Endometrium (tissue), 2 donors: Measurements from ENCODE around the gene APMAP.

Source experiments
- FAIRE-seq: peaks from 2 replicates; lab custom pipeline; 2012; peaks lifted over from hg19 to GRCh38; lab: Jason Lieb, UNC
- donor health status: control.
- donor health status: control.

The APMAP gene

GRCh38 chr20:24987244-24987643 is 5.3 kb downstream of the APMAP start:
- FAIRE-seq, result no peak

GRCh38 chr20:24986436-24987015 is 6.0 kb downstream of the APMAP start:
- FAIRE-seq, result no peak

- FAIRE-seq, result no peak
Observed at GRCh38 chr20:24985802-24986201, 6.7 kb downstream of the APMAP start.

GRCh38 chr20:24984961-24985640 is 7.5 kb downstream of the APMAP start:
- FAIRE-seq, result no peak

GRCh38 chr20:24983896-24984295 is 8.7 kb downstream of the APMAP start:
- FAIRE-seq, result no peak

GRCh38 chr20:24981790-24982189 is 10.8 kb downstream of the APMAP start:
- no peak for FAIRE-seq

GRCh38 chr20:24981282-24981681 is 11.3 kb downstream of the APMAP start:
- no peak for FAIRE-seq

- FAIRE-seq, result no peak
Observed at GRCh38 chr20:24980291-24981053, 12.1 kb downstream of the APMAP start.

GRCh38 chr20:24979036-24979960 is 13.3 kb downstream of the APMAP start:
- FAIRE-seq, result no peak

- no peak for FAIRE-seq
Observed at GRCh38 chr20:24978513-24978912, 14.0 kb downstream of the APMAP start.

GRCh38 chr20:24977797-24978196 is 14.8 kb downstream of the APMAP start:
- no peak for FAIRE-seq

GRCh38 chr20:24977336-24977735 is 15.2 kb downstream of the APMAP start:
- no peak for FAIRE-seq

- FAIRE-seq, result no peak
Observed at GRCh38 chr20:24972341-24972740, 20.2 kb downstream of the APMAP start.

- FAIRE-seq, result no peak
Observed at GRCh38 chr20:24971376-24972101, 21.0 kb downstream of the APMAP start.

- no peak for FAIRE-seq
Observed at GRCh38 chr20:24970754-24971153, 21.8 kb downstream of the APMAP start.

GRCh38 chr20:24970030-24970553 is 22.5 kb downstream of the APMAP start:
- no peak for FAIRE-seq

- FAIRE-seq, result no peak
Observed at GRCh38 chr20:24969186-24970029, 23.1 kb downstream of the APMAP start.

- FAIRE-seq, result no peak
Observed at GRCh38 chr20:24968278-24968800, 24.2 kb downstream of the APMAP start.

- no peak for FAIRE-seq
Observed at GRCh38 chr20:24966317-24967012, 26.1 kb downstream of the APMAP start.
